ENCODE data around the gene HSP90AB1. TPM values are rescaled to one million over a fixed set of nuclear protein-coding genes. Genes with fewer than 3 reads are reported as not detected.
A peak's percentile ranks its signal among the peaks of the same experiment; 100 is the strongest.

The HSP90AB1 gene
- polyA plus RNA-seq, 4 donors: 100 to 773 (median 351) TPM

DNA sequence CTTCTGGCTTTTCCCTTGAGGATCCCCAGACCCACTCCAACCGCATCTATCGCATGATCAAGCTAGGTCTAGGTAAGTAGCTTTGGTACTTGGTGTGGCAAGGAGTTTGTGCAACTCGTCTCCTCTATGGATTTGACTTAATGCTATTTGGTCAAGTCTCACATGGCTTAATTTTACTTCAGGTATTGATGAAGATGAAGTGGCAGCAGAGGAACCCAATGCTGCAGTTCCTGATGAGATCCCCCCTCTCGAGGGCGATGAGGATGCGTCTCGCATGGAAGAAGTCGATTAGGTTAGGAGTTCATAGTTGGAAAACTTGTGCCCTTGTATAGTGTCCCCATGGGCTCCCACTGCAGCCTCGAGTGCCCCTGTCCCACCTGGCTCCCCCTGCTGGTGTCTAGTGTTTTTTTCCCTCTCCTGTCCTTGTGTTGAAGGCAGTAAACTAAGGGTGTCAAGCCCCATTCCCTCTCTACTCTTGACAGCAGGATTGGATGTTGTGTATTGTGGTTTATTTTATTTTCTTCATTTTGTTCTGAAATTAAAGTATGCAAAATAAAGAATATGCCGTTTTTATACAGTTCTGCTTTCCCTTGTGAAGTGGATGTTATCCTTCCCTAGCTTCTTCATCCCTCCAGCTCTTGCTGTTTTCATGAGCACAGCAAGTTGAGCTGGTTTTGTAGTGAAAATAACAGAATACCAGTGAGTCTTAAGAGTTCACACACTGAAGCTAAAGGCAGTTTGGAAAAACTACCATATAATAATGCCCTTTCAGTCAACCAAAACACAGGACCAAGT lies 6.6 kb downstream of the HSP90AB1 start:
- Histone ChIP-seq H3K4me1 (ENCODE audit: control insufficient read depth in 3 of 3, insufficient read depth in 2 of 3, low read depth in 1 of 3, low read length in 2 of 3) (peaks cover 2 to 29% (median 5%) of the 10 kb centered on the region in 3 donors), H3K27me3 (ENCODE audit: control insufficient read depth in 3 of 3, insufficient read depth in 3 of 3, low read length in 3 of 3) (no peaks in the 10 kb centered on the region), H3K27ac (ENCODE audit: low read depth in 1 of 3, low read length in 2 of 3) (no peak overlapping the region), H3K36me3 (ENCODE audit: control insufficient read depth in 3 of 3, insufficient read depth in 2 of 3, low read depth in 1 of 3, low read length in 3 of 3) (peaks cover 19 to 60% (median 25%) of the 10 kb centered on the region in 3 donors), H3K9me3 (ENCODE audit: control insufficient read depth in 2 of 2, insufficient read depth in 1 of 2, low read depth in 1 of 2, low read length in 1 of 2) (no peaks in the 10 kb centered on the region), H3K4me3 (ENCODE audit: low read depth in 1 of 3, low read length in 3 of 3) (no peak overlapping the region)
- no peak for FAIRE-seq
- DNase-seq: peak; percentile 57 to 62
- WGBS, 3 donors: 62 to 66% (median 63%) methylated on average over 10 of the region's 10 CpGs

DNA sequence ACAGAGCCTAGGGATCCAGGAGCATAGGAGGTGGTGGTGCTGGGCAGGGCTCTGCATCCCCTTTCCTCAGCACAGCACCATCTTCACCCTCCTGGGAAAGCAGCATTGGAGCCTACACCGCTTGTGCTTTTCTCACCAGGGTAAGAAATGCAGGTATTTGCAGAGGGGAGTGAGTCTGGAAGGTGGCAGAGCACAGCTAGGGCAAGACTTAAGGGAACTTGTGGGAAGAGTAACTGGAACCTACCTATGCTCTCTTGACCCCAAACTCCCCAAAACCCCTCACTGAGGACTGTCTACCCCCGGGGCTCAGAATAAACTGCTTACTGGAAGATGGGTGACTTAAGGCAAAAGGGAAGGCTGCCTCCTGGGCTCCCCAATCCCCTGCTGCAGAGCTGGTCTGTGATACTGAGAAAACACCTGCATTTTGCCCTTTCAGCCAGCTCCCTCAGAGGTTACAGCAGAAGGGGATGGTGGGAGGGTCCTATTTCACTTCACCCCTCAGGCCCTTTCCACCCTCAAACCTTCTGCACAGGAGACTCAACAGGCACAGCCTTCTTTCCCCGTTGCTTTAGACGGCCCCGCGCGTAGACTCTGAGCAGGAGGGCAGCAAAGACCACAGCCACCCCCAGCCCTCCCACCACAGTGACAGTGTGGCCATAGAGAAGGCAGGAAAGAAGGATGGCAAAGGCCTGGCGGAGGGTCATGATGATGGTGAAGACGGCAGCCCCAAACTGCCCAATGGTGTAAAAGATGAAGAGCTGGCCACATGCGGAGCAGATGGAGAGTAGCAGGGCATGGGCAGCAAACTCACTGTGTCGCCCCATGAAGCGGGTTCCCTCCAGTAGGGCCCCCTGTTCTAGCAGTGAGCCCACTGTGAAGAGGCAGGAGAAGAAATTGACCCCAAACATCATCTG lies 7.5 kb downstream of the HSP90AB1 start:
- Histone ChIP-seq H3K27me3 (ENCODE audit: control insufficient read depth in 3 of 3, insufficient read depth in 3 of 3, low read length in 3 of 3) (no peaks in the 10 kb centered on the region), H3K4me1 (ENCODE audit: control insufficient read depth in 3 of 3, insufficient read depth in 2 of 3, low read depth in 1 of 3, low read length in 2 of 3) (peaks cover 0 to 21% (median 2%) of the 10 kb centered on the region in 3 donors), H3K36me3 (ENCODE audit: control insufficient read depth in 3 of 3, insufficient read depth in 2 of 3, low read depth in 1 of 3, low read length in 3 of 3) (peaks cover 22 to 62% (median 25%) of the 10 kb centered on the region in 3 donors), H3K27ac (ENCODE audit: low read depth in 1 of 3, low read length in 2 of 3) (no peak overlapping the region), H3K9me3 (ENCODE audit: control insufficient read depth in 2 of 2, insufficient read depth in 1 of 2, low read depth in 1 of 2, low read length in 1 of 2) (no peaks in the 10 kb centered on the region), H3K4me3 (ENCODE audit: low read depth in 1 of 3, low read length in 3 of 3) (no peak overlapping the region)
- DNase-seq: no peak
- FAIRE-seq: no peak
- 66 to 82% (median 72%) methylated on average over 12 of the region's 12 CpGs for WGBS, 3 donors

DNA sequence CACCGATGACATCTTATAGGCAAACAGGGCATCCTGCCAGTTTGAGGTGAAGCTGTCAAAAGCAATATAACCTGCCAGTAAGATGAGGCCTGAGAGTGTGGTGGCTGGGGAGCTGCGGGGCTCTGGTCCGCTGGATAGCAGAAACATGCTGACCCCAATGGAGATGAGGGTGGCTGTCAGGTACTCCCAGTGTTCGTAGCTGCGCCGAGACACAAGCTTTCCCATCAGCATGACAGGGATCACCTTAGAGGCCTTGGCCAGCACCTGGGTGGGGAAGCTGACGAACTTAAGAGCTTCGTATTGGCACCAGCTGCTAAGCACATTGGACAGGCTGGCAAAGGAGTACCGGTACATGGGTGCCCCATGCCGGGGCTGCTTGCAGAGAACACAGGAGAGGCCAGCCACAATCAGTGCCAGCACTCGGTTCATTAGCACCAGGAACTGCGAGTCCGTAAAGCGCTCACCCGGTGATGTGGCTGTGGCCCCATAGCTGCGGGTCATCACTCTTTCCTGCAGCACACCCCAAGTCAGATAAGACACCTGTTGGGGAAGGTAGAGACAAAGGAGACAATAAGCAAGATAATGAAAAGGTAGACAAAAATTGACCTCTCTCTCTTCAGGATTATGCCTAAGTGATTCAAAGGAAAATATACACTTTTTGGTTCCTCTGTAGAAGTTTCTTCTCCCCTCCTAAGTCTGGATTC lies 8.4 kb downstream of the HSP90AB1 start:
- Histone ChIP-seq H3K4me3 (ENCODE audit: low read depth in 1 of 3, low read length in 3 of 3) (no peak overlapping the region), H3K36me3 (ENCODE audit: control insufficient read depth in 3 of 3, insufficient read depth in 2 of 3, low read depth in 1 of 3, low read length in 3 of 3) (peaks cover 20 to 68% (median 21%) of the 10 kb centered on the region in 3 donors)
- FAIRE-seq: no peak

DNA sequence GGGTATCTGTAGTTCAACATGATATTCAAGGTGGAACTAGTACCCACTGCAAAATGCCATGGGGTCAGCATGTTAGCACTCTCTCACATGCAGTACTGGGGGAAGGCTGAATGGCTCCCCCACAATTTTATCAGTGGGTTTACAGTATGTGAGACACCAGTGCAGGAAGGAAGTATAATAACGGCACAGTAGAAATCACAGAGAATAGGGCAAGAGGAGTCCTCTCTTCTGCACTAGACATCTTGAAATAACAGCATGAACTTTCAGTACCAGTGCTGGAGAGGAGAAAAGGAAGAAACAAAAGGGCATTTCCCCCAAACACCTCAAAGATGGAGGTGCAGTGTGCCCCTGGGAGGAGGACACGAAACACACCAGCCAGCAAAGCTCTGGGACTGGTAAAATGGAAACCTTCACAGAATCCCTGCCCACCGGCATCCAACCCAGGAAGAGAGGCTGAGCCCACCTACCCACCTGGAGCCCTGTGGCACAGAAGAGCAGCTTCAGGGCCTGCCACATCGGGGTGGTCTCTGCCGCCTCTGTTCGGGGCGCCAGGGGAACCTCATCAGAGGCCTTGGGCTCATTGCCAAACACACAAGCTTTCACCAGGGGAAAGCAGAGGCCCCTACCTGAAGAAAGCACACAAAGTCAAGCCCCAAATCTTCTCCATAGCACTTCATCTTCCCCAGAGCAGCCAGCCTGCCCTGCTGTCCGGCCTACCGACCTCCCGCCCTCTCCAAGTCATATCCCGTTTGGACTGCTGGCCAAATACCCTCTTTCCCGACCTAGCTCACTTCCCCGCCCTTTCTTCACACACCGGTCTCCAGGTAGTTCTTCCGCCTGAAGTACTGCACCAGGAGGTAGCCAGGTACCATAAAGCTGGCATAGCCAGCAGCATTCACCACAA lies 9.2 kb downstream of the HSP90AB1 start:
- Histone ChIP-seq H3K4me1 (ENCODE audit: control insufficient read depth in 3 of 3, insufficient read depth in 2 of 3, low read depth in 1 of 3, low read length in 2 of 3) (peaks cover 0 to 21% (median 2%) of the 10 kb centered on the region in 3 donors), H3K27ac (ENCODE audit: low read depth in 1 of 3, low read length in 2 of 3) (peak overlapping the region; percentile 71 to 90 (median 84)), H3K36me3 (ENCODE audit: control insufficient read depth in 3 of 3, insufficient read depth in 2 of 3, low read depth in 1 of 3, low read length in 3 of 3) (peaks cover 12 to 74% (median 14%) of the 10 kb centered on the region in 3 donors), H3K27me3 (ENCODE audit: control insufficient read depth in 3 of 3, insufficient read depth in 3 of 3, low read length in 3 of 3) (no peaks in the 10 kb centered on the region), H3K9me3 (ENCODE audit: control insufficient read depth in 2 of 2, insufficient read depth in 1 of 2, low read depth in 1 of 2, low read length in 1 of 2) (no peaks in the 10 kb centered on the region), H3K4me3 (ENCODE audit: low read depth in 1 of 3, low read length in 3 of 3) (peak overlapping the region; percentile 81 to 90 (median 83))
- 12 to 18% (median 14%) methylated on average over 13 to 15 of the region's 15 CpGs for WGBS, 3 donors
- peak in 1 of 2 donors; percentile 56 for DNase-seq
- FAIRE-seq: no peak

More for the DNA sequence above, 8.4 kb downstream of the HSP90AB1 start:
- no peaks in the 10 kb centered on the region for H3K9me3 ChIP-seq (ENCODE audit: control insufficient read depth in 2 of 2, insufficient read depth in 1 of 2, low read depth in 1 of 2, low read length in 1 of 2)
- 44 to 61% (median 57%) methylated on average over 16 of the region's 16 CpGs for WGBS, 3 donors
- no peaks in the 10 kb centered on the region for H3K27me3 ChIP-seq (ENCODE audit: control insufficient read depth in 3 of 3, insufficient read depth in 3 of 3, low read length in 3 of 3)
- peak overlapping the region in 1 of 3 donors; percentile 2 for H3K27ac ChIP-seq (ENCODE audit: low read depth in 1 of 3, low read length in 2 of 3)
- H3K4me1 ChIP-seq (ENCODE audit: control insufficient read depth in 3 of 3, insufficient read depth in 2 of 3, low read depth in 1 of 3, low read length in 2 of 3): peaks cover 0 to 21% (median 2%) of the 10 kb centered on the region in 3 donors
- DNase-seq: no peak

DNA sequence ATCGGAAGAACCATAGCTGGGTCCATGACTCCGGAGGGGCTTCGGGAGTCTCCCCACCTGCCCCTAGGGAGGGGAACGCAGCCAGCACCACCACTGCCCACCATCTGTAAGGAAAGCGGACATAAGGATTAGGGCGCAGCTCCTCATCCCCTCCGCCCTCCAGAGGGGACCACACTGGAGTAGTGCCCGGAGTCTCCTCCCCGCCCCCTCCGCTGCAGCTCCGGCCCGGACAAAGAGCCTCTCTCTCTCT lies 9.8 kb downstream of the HSP90AB1 start:
- FAIRE-seq (no peak), DNase-seq (peak in 1 of 2 donors; percentile 34)
- Histone ChIP-seq H3K9me3 (ENCODE audit: control insufficient read depth in 2 of 2, insufficient read depth in 1 of 2, low read depth in 1 of 2, low read length in 1 of 2) (no peaks in the 10 kb centered on the region), H3K36me3 (ENCODE audit: control insufficient read depth in 3 of 3, insufficient read depth in 2 of 3, low read depth in 1 of 3, low read length in 3 of 3) (peaks cover 11 to 73% (median 14%) of the 10 kb centered on the region in 3 donors), H3K27ac (ENCODE audit: low read depth in 1 of 3, low read length in 2 of 3) (peak overlapping the region; percentile 71 to 90 (median 84)), H3K27me3 (ENCODE audit: control insufficient read depth in 3 of 3, insufficient read depth in 3 of 3, low read length in 3 of 3) (no peaks in the 10 kb centered on the region), H3K4me3 (ENCODE audit: low read depth in 1 of 3, low read length in 3 of 3) (peak overlapping the region; percentile 81 to 90 (median 83)), H3K4me1 (ENCODE audit: control insufficient read depth in 3 of 3, insufficient read depth in 2 of 3, low read depth in 1 of 3, low read length in 2 of 3) (peaks cover 0 to 21% (median 2%) of the 10 kb centered on the region in 3 donors)
- WGBS, 3 donors: 1% methylated on average over 9 to 12 of the region's 12 CpGs

DNA sequence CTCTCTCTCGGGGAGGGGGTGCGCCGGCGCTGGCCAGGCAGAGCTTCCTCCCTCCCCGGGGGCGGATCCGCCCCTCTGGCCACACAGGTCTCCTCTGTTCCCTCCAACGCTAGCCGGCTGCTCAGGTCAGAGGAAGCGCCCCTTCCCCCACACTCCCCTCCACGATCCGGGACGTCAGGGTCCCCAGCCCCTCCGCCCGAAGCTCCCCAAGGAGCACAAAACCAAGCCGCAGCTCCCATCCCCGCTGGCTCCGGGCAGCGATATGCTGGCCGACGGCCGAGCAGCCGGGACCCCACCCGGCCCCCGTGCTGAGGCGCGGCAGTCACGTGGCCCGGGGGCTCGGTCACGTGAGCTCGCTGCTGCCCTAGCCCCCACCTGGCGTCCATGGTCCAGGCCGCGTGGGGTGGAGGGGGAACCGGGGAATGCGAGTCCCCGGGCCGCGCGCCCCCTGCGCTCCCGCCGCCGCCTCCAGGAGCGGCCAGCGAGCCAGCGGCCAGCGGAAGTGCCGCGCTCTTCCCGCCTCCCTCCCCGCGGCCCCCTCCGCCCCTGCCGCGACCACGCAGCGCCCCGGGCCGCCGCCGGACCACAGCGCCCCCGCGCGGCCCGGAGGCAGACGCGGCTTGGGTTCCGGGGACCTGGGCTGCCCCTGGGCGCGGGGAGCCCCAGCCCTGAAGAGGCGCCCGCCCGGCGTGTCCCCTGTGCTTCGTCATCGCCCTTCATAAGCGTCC lies 10.3 kb downstream of the HSP90AB1 start, which contains the start of gene SLC35B2:
SLC35B2 (minus strand) TSS at position 504 of the 728 bp plus-strand sequence; CDS start at position 386, 118 bp downstream.
- DNase-seq (peak; percentile 62 to 89), FAIRE-seq (no peak)
- Histone ChIP-seq H3K4me1 (ENCODE audit: control insufficient read depth in 3 of 3, insufficient read depth in 2 of 3, low read depth in 1 of 3, low read length in 2 of 3) (peaks cover 0 to 25% (median 2%) of the 10 kb centered on the region in 3 donors), H3K9me3 (ENCODE audit: control insufficient read depth in 2 of 2, insufficient read depth in 1 of 2, low read depth in 1 of 2, low read length in 1 of 2) (no peaks in the 10 kb centered on the region), H3K27me3 (ENCODE audit: control insufficient read depth in 3 of 3, insufficient read depth in 3 of 3, low read length in 3 of 3) (no peaks in the 10 kb centered on the region), H3K27ac (ENCODE audit: low read depth in 1 of 3, low read length in 2 of 3) (peak within 1 kb of the TSS; percentile 71 to 90 (median 84)), H3K36me3 (ENCODE audit: control insufficient read depth in 3 of 3, insufficient read depth in 2 of 3, low read depth in 1 of 3, low read length in 3 of 3) (peaks cover 8 to 74% (median 12%) of the 10 kb centered on the region in 3 donors), H3K4me3 (ENCODE audit: low read depth in 1 of 3, low read length in 3 of 3) (peak within 1 kb of the TSS; percentile 81 to 90 (median 83))
- 0 to 1% (median 1%) methylated on average over 34 to 80 of the region's 80 CpGs for WGBS, 3 donors

DNA sequence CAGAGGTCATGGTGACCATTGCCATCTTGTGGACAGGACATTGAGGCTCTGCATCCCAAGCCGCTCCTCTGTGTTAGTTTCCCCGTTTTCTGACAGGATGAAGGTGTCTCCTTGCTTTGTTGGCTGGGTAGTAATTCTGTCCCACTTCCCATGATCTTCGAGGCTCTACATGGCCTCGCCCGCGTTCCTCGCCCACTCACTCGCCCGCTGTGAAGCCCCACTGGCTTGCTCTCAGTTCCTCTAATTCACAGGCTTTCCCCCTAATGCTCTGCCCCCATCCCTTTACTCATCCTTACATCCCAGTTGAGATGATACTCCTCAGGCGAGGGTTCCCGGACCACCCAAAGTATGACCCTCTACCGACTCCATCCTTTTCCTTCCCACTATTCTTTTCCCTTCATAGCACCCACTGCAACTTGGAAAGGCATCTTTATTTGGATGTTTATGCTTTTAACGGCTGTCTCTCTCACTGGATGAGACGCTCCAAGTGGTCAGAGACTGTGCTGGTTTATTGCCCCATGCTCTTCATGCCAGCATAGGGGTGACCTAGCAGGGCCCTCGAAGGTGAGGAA lies 10.9 kb downstream of the HSP90AB1 start:
- Histone ChIP-seq H3K9me3 (ENCODE audit: control insufficient read depth in 2 of 2, insufficient read depth in 1 of 2, low read depth in 1 of 2, low read length in 1 of 2) (no peaks in the 10 kb centered on the region), H3K36me3 (ENCODE audit: control insufficient read depth in 3 of 3, insufficient read depth in 2 of 3, low read depth in 1 of 3, low read length in 3 of 3) (peaks cover 8 to 74% (median 8%) of the 10 kb centered on the region in 3 donors), H3K4me1 (ENCODE audit: control insufficient read depth in 3 of 3, insufficient read depth in 2 of 3, low read depth in 1 of 3, low read length in 2 of 3) (peaks cover 2 to 31% (median 5%) of the 10 kb centered on the region in 3 donors), H3K27me3 (ENCODE audit: control insufficient read depth in 3 of 3, insufficient read depth in 3 of 3, low read length in 3 of 3) (no peaks in the 10 kb centered on the region), H3K27ac (ENCODE audit: low read depth in 1 of 3, low read length in 2 of 3) (peak overlapping the region; percentile 59 to 71 (median 71)), H3K4me3 (ENCODE audit: low read depth in 1 of 3, low read length in 3 of 3) (peak overlapping the region; percentile 39 to 83 (median 81))
- DNase-seq: no peak
- WGBS, 3 donors: 25 to 30% (median 29%) methylated on average over 15 of the region's 15 CpGs
- no peak for FAIRE-seq
